ENCODE measurements around the gene TMEM125.

The TMEM125 gene

GRCh38 chr1:43271186-43272118 lies 1.7 kb downstream of the TMEM125 start:
- Histone ChIP-seq H3K4me3 (replicated peaks; ENCODE audit: insufficient read depth, low read length) (no peak overlapping the region), H3K27ac (replicated peaks) (no peak overlapping the region), H3K27me3 (ENCODE audit: insufficient read depth, poor library complexity, severe bottlenecking) (no peaks in the 10 kb centered on the region)
- no peak for DNase-seq (ENCODE audit: low read depth in 1 of 2, low spot score in 1 of 2)
- no peak for TF ChIP-seq REST (IDR thresholded peaks at IDR 0.05; ENCODE audit: insufficient replicate concordance, low read depth)
- TF ChIP-seq POLR2AphosphoS5 (IDR thresholded peaks at IDR 0.05; ENCODE audit: low read depth) = no peak
- TF ChIP-seq SPI1 (IDR thresholded peaks at IDR 0.05; ENCODE audit: borderline replicate concordance, low read depth) = no peak
- TF ChIP-seq GABPA (IDR thresholded peaks at IDR 0.05; ENCODE audit: low read depth) = no peak
- no peak for TF ChIP-seq CTCF (IDR thresholded peaks at IDR 0.05; ENCODE audit: insufficient read depth, low read length)

GRCh38 chr1:43272161-43272560 lies 2.4 kb downstream of the TMEM125 start:
- no peak for DNase-seq (ENCODE audit: low read depth in 1 of 2, low spot score in 1 of 2)
- H3K27me3 ChIP-seq (ENCODE audit: insufficient read depth, poor library complexity, severe bottlenecking) = no peaks in the 10 kb centered on the region
- H3K4me3 ChIP-seq (replicated peaks; ENCODE audit: insufficient read depth, low read length) = no peak overlapping the region
- TF ChIP-seq REST (IDR thresholded peaks at IDR 0.05; ENCODE audit: insufficient replicate concordance, low read depth) (no peak), SPI1 (IDR thresholded peaks at IDR 0.05; ENCODE audit: borderline replicate concordance, low read depth) (no peak), POLR2AphosphoS5 (IDR thresholded peaks at IDR 0.05; ENCODE audit: low read depth) (no peak), CTCF (IDR thresholded peaks at IDR 0.05; ENCODE audit: insufficient read depth, low read length) (no peak), GABPA (IDR thresholded peaks at IDR 0.05; ENCODE audit: low read depth) (no peak)
- H3K27ac ChIP-seq (replicated peaks) = no peak overlapping the region

- Histone ChIP-seq H3K27me3 (ENCODE audit: insufficient read depth, poor library complexity, severe bottlenecking) (no peaks in the 10 kb centered on the region), H3K27ac (replicated peaks) (no peak overlapping the region), H3K4me3 (replicated peaks; ENCODE audit: insufficient read depth, low read length) (no peak overlapping the region)
- no peak for DNase-seq (ENCODE audit: low read depth in 1 of 2, low spot score in 1 of 2)
- TF ChIP-seq GABPA (IDR thresholded peaks at IDR 0.05; ENCODE audit: low read depth) (no peak), REST (IDR thresholded peaks at IDR 0.05; ENCODE audit: insufficient replicate concordance, low read depth) (no peak), SPI1 (IDR thresholded peaks at IDR 0.05; ENCODE audit: borderline replicate concordance, low read depth) (no peak), POLR2AphosphoS5 (IDR thresholded peaks at IDR 0.05; ENCODE audit: low read depth) (no peak), CTCF (IDR thresholded peaks at IDR 0.05; ENCODE audit: insufficient read depth, low read length) (no peak)
Observed at GRCh38 chr1:43272576-43273571, 3.1 kb downstream of the TMEM125 start.
